ENCODE data around the gene STAT5B.

STAT5B gene

DNA sequence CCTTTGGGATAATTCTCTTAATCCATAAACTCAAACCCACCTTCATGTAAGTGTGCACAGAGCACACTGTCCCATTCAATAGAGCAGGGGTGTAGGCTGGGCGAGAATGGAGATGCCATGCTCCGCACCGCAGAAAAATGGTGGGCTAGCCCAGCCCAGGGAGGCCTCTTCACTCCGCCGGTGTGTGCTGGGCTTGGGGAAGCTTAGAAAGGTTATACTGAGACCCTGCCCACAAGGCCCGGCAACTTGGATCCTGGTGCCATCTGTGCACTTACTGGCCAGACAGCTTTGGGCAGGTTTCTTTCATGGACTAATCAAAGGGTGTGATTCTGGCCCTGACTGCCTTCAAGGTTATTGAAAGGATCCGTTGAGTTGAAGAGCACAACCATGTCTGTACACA is 8.4 kb upstream of the STAT5B start:
- no peak for DNase-seq

- DNase-seq: no peak
These were observed 7.8 kb upstream of the STAT5B start for GRCh38 chr17:42284024-42284369.

DNA sequence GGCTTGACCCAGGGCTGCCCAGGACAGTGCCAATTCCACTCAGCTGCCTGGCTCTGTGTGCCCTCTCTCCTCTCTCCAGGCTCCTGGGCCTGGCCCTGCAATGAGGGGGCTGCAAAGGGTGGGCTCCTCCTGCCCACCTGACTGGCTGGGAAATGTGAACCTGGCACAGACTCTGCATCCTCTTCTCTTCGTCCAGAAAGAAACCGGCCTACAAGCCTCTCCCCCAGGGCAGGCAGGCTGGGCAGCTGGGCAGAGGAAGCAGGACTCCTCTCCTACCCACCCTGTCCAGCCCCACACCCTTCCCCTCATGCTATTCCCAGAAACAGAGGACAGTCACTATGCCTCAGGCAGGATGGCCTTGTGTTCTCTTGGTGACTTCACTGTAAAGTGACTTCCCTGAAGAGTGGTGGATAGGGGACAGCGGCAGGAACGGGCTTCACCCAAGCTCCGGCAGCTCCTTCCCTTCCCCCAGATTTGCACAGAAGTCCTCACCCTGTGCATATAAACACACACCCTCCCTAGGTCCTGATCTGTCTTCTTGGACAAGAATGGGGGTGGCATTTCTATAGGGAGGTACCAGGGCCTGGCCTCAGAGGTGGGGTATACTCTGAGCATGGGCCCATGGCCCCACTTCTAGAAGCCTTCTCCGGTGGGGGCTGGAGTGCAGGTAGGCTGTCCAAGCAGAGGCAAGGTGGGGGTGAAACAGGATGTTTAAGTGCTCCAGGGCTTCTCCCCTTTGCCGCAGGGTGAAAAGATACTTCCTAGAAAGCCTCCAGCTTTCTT is 7.2 kb upstream of the STAT5B start:
- no peak for DNase-seq

DNA sequence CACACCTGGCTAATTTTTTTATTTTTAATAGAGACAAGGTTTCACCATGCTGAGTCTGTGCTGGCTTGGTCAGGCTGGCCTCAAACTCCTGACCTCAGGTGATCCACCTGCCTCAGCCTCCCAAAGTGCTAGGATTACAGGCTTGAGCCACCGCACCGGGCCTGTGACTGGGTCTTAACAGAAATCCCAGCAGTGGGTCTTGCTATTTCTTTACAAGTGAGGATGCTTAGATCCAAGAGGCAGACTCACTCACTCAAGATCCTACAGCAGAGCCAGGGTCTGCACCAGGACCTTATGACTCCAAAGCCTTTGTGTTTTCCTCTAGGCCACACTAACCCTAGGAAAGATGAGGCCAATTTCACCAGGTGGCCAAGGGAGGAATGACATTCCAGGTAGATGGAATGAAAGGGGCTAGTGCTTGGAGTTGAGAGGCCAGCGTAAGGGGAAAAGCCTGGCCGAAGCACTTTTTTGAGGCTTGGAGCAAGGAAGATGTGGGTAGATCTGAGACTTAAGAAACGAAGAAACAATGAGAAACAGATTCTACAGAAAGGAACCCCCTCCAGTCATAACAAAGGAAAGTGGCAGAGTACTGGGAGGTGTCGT is 6.4 kb upstream of the STAT5B start:
- DNase-seq: no peak

DNA sequence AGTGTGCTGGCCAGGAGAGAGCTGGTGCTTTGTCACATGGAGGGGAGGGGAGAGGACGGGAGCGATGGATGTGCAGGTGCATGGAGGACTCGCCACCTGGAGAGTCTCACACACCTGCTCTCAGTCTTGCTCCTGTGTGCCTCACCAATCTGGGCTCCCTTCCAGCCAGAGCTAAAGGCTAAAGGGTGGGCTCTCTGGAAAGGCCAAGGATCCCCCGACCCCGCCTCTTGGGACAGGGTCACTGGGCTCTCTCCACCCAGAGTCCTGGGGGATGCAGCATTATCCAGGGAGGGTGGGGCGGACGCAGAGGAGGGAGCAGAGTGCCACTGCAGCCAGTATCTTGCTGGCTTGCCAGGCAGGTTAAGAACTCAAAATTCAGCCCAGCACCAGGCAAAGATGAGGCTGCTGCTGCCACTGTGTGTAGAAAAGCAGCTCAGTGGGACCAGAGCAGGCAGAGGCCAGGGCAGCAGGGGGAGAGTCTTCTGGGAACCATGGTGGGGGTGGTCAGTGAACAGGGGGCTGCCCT is 5.4 kb upstream of the STAT5B start:
- DNase-seq: no peak

- no peak for DNase-seq
These were observed 3.8 kb upstream of the STAT5B start for GRCh38 chr17:42279776-42280630.

DNA sequence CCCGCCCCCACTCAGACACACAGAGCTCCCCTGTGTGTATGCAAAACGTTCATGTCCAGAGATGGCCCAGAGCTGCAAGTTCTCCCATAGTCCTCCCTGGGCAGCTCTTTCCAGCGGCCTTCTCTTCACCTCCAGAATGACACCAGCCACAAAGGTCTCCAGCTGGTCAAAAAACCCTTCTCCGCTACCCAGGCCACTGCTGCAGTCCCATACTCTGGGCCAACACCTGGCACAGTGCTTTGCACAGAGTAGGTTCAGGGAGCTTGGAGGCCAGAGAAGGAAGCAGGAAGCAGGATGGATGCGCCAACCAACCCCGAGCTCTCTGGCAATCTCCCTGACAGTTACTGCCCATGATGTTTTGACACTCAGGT is 1.1 kb upstream of the STAT5B start:
- no peak for DNase-seq

DNA sequence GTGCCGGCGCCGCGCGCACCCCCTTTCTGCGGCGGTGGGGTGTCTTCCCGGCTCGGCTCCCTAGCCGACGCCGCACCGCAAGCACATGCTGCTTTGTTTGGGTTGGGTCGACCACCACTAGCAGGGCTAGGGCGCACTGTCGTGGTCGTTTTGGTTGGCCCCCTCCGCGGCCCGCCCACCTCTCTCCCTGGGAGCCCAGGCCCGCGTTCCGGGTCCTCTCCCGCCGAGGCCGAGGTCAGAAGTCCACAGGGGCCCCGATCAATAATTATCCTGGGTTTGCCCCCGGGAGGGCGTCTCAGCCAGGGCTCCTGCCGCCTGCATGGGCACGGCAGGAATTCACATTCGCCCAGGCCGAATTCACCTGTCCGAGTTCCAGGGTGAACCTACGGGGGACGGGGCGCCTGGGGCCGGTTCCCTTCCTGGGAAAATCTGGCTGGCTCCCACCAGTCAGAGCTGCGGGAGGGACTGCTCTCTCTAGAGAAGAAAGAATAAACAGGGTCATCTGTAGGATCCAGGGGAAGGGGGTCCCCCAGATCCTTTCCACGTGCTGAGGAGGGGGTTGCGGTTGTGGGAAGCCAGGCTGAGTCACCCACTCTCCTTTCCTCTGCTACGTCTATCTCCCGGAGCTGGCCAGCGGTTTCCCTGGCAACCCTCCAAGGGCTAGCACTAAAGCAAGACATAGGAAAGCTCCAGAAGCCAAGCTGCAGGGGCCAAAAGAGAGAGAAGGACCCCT is 584 bp upstream of the STAT5B start:
- peak; percentile 79 for DNase-seq

GRCh38 chr17:42275527-42276358 is 448 bp downstream of the STAT5B start:
- peak; percentile 56 for DNase-seq

DNA sequence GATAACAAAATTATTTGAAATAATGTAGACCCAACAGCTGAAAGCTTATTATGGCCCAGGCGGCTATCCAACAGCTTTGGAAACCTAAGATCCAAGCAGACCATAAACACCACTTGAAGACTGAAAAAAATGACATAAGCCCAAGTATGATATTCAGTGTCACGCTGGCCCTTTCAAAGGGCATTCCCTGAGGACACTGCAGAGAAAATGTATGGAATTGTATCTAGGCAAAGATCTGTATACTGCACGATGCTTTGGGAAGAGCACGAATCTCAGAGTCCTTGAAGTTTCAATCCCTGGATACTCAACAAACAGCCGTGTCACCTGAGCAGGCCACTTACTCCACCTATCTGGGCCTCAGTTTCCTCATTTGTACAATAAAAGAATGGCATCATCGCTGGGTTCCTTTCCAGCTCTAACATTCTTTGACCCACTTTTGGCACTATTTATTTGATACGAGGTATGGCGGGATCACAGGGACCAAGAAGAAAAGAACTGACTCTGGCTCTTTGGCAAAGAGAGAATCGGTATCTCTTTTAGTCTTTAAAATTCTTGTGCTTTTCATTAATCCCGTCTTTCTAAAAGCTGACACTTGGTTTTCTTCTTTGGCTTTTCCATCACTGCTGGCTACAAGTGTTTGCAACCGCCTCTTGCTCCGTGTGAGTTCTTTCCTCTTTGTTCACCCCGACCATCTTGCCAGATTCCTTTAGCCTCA is 1.2 kb downstream of the STAT5B start:
- DNase-seq: peak; percentile 18

- DNase-seq: no peak
These were observed 2.0 kb downstream of the STAT5B start for GRCh38 chr17:42274253-42274542.

- DNase-seq: no peak
These were observed 2.5 kb downstream of the STAT5B start for GRCh38 chr17:42273474-42274252.

- no peak for DNase-seq
These were observed 3.9 kb downstream of the STAT5B start for GRCh38 chr17:42272162-42272907.

DNA sequence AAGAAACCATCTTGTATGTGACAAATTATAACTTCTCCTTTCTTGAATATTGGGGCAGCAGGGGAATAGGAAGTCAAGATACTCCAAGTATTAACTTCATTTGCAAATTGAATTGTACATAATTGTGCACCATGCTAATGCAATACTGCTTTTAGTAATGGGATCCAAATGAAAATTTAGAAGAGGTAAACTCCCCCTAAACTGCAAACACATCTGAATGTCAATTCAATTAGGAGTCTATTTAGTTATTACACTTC is 4.5 kb downstream of the STAT5B start:
- no peak for DNase-seq

GRCh38 chr17:42271006-42271778 is 5.0 kb downstream of the STAT5B start:
- DNase-seq: no peak

DNA sequence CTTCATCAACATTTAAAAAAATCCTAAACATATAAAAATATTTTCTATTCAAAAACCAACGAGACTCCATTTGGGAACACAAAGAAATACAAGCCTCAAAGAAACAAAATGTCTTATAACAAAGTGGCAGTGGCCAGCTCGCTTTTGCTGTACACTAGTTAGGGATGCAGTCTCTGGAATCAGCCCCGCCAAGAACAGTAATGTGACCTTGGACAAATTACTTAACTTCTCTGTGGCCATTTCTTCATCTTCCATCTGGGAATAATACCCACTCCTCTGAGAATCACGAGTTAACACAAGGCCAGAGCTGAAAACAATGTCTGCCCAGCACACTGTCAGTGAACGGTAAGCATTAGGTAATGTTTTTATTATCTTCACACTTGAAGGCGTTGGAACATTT is 5.6 kb downstream of the STAT5B start:
- DNase-seq: no peak

- DNase-seq: peak; percentile 66
These were observed 6.0 kb downstream of the STAT5B start for GRCh38 chr17:42270170-42270535.

GRCh38 chr17:42268236-42268635 is 8.0 kb downstream of the STAT5B start:
- no peak for DNase-seq
